Activated T-cell treated with anti-CD3 and anti-CD28 coated beads, Interleukin-2, amount 50 U/mL, for 48 hours (primary cell): ENCODE data around the gene F2.
"Not testable (repeated sequence)": the region's sequence is repeated elsewhere in the genome, so short reads cannot be mapped to it uniquely, and the experiment has no call there.

Source experiments
- DNase-seq, 2 experiments: peaks; one replicate each; pipeline ENCODE4 v3.0.0-alpha.2; 2020

The F2 gene

GRCh38 chr11:46686886-46687795, 31.9 kb upstream of the F2 start:
- no peak for DNase-seq

GRCh38 chr11:46690702-46691101, 28.3 kb upstream of the F2 start:
- no peak for DNase-seq

- DNase-seq: no peak
Measured at GRCh38 chr11:46692450-46692849, 26.6 kb upstream of the F2 start.

- DNase-seq: no peak
Measured at GRCh38 chr11:46693597-46694012, 25.4 kb upstream of the F2 start.

- DNase-seq: no peak
Measured at GRCh38 chr11:46694072-46694471, 24.9 kb upstream of the F2 start.

GRCh38 chr11:46694607-46695006, 24.4 kb upstream of the F2 start:
- no peak for DNase-seq

GRCh38 chr11:46695345-46696211, 23.4 kb upstream of the F2 start:
- DNase-seq: no peak

GRCh38 chr11:46696212-46696558, 22.8 kb upstream of the F2 start:
- DNase-seq: no peak

GRCh38 chr11:46697303-46697702, 21.7 kb upstream of the F2 start:
- no peak for DNase-seq

- DNase-seq: no peak
Measured at GRCh38 chr11:46697723-46698122, 21.3 kb upstream of the F2 start.

- DNase-seq: no peak
Measured at GRCh38 chr11:46698597-46698996, 20.4 kb upstream of the F2 start.

- DNase-seq: peak; percentile 99
Measured at GRCh38 chr11:46700241-46701077, 18.6 kb upstream of the F2 start, which contains the start of the genes ARHGAP1 and ZNF408. Gene ARHGAP1, minus strand, starts transcription at chr11:46700619. Its CDS starts 4,512 bp downstream, at chr11:46696107. Gene ZNF408, plus strand, starts transcription at chr11:46701031. Its CDS starts 17 bp downstream, at chr11:46701048.

GRCh38 chr11:46701078-46701654, 17.8 kb upstream of the F2 start:
- DNase-seq: peak in 1 of 2 experiments; percentile 25

GRCh38 chr11:46705070-46705688, 13.8 kb upstream of the F2 start:
- DNase-seq: no peak

GRCh38 chr11:46706886-46707285, 12.1 kb upstream of the F2 start:
- DNase-seq: no peak

GRCh38 chr11:46709351-46709750, 9.7 kb upstream of the F2 start:
- DNase-seq: not testable (repeated sequence)

- no peak for DNase-seq
Measured at GRCh38 chr11:46710821-46711269, 8.2 kb upstream of the F2 start.

GRCh38 chr11:46711303-46711702, 7.7 kb upstream of the F2 start:
- DNase-seq: no peak

- no peak for DNase-seq
Measured at GRCh38 chr11:46712874-46713576, 6.0 kb upstream of the F2 start.

- DNase-seq: not testable (repeated sequence)
Measured at GRCh38 chr11:46717825-46718154, 1.2 kb upstream of the F2 start.
